ENCODE results near the gene CABP7. TPM values are rescaled to one million over a fixed set of nuclear protein-coding genes. Genes with fewer than 3 reads are reported as not detected.

The CABP7 gene
- total RNA-seq, 2 donors from 2014 or later = 0.14 TPM; not detected in 1

- ATAC-seq (ENCODE audit: insufficient number of reproducible peaks, low FRiP score, low read depth) = no peak
- no peak for TF ChIP-seq CTCF (IDR thresholded peaks at IDR 0.05)
- H3K27ac ChIP-seq = no peak overlapping the region
- H3K9me3 ChIP-seq = no peaks in the 10 kb centered on the region
- no peaks in the 10 kb centered on the region for H3K4me1 ChIP-seq (ENCODE audit: control insufficient read depth in 1 of 2, low read depth in 2 of 2)
- peaks cover 12% of the 10 kb centered on the region for H3K36me3 ChIP-seq
- H3K27me3 ChIP-seq (replicated peaks; ENCODE audit: insufficient read depth) = no peaks in the 10 kb centered on the region
- no peak for DNase-seq (ENCODE audit: low spot score)
- no peak overlapping the region for H3K4me3 ChIP-seq
Measured at GRCh38 chr22:29734406-29734805, 14.6 kb downstream of the CABP7 start.

GRCh38 chr22:29734838-29735237, 15.0 kb downstream of the CABP7 start:
- peaks cover 12% of the 10 kb centered on the region for H3K36me3 ChIP-seq

GRCh38 chr22:29735416-29735815, 15.6 kb downstream of the CABP7 start:
- DNase-seq (ENCODE audit: low spot score) (no peak), ATAC-seq (ENCODE audit: insufficient number of reproducible peaks, low FRiP score, low read depth) (no peak)
- Histone ChIP-seq H3K27ac (no peak overlapping the region), H3K4me1 (ENCODE audit: control insufficient read depth in 1 of 2, low read depth in 2 of 2) (no peaks in the 10 kb centered on the region), H3K27me3 (replicated peaks; ENCODE audit: insufficient read depth) (no peaks in the 10 kb centered on the region), H3K4me3 (no peak overlapping the region), H3K9me3 (no peaks in the 10 kb centered on the region), H3K36me3 (peaks cover 12% of the 10 kb centered on the region)
- TF ChIP-seq CTCF (IDR thresholded peaks at IDR 0.05) = no peak

More at GRCh38 chr22:29734838-29735237, 15.0 kb downstream of the CABP7 start:
- Histone ChIP-seq H3K4me1 (ENCODE audit: control insufficient read depth in 1 of 2, low read depth in 2 of 2) (no peaks in the 10 kb centered on the region), H3K9me3 (no peaks in the 10 kb centered on the region), H3K27ac (no peak overlapping the region), H3K27me3 (replicated peaks; ENCODE audit: insufficient read depth) (no peaks in the 10 kb centered on the region), H3K4me3 (no peak overlapping the region)
- TF ChIP-seq CTCF (IDR thresholded peaks at IDR 0.05) = no peak
- ATAC-seq (ENCODE audit: insufficient number of reproducible peaks, low FRiP score, low read depth) (no peak), DNase-seq (ENCODE audit: low spot score) (no peak)

GRCh38 chr22:29737251-29738117, 17.7 kb downstream of the CABP7 start:
- Histone ChIP-seq H3K36me3 (peaks cover 15% of the 10 kb centered on the region), H3K4me3 (no peak overlapping the region), H3K4me1 (ENCODE audit: control insufficient read depth in 1 of 2, low read depth in 2 of 2) (no peaks in the 10 kb centered on the region), H3K27me3 (replicated peaks; ENCODE audit: insufficient read depth) (no peaks in the 10 kb centered on the region), H3K9me3 (no peaks in the 10 kb centered on the region), H3K27ac (no peak overlapping the region)
- no peak for DNase-seq (ENCODE audit: low spot score)
- TF ChIP-seq CTCF (IDR thresholded peaks at IDR 0.05) = no peak
- no peak for ATAC-seq (ENCODE audit: insufficient number of reproducible peaks, low FRiP score, low read depth)

GRCh38 chr22:29738118-29738815, 18.5 kb downstream of the CABP7 start:
- no peak overlapping the region for H3K27ac ChIP-seq
- peaks cover 15% of the 10 kb centered on the region for H3K36me3 ChIP-seq
- no peak for TF ChIP-seq CTCF (IDR thresholded peaks at IDR 0.05)
- no peak overlapping the region for H3K4me3 ChIP-seq
- ATAC-seq (ENCODE audit: insufficient number of reproducible peaks, low FRiP score, low read depth) (no peak), DNase-seq (ENCODE audit: low spot score) (no peak)
- H3K27me3 ChIP-seq (replicated peaks; ENCODE audit: insufficient read depth) = no peaks in the 10 kb centered on the region
- no peaks in the 10 kb centered on the region for H3K9me3 ChIP-seq
- H3K4me1 ChIP-seq (ENCODE audit: control insufficient read depth in 1 of 2, low read depth in 2 of 2) = no peaks in the 10 kb centered on the region

Measured in thoracic aorta (tissue), 2 donors.